Measurements from ENCODE around the gene CCDC87. TPM values are rescaled to one million over a fixed set of nuclear protein-coding genes. Genes with fewer than 3 reads are reported as not detected.
"Not testable (repeated sequence)": the region's sequence is repeated elsewhere in the genome, so short reads cannot be mapped to it uniquely, and the experiment has no call there.

Gene CCDC87, protein sequence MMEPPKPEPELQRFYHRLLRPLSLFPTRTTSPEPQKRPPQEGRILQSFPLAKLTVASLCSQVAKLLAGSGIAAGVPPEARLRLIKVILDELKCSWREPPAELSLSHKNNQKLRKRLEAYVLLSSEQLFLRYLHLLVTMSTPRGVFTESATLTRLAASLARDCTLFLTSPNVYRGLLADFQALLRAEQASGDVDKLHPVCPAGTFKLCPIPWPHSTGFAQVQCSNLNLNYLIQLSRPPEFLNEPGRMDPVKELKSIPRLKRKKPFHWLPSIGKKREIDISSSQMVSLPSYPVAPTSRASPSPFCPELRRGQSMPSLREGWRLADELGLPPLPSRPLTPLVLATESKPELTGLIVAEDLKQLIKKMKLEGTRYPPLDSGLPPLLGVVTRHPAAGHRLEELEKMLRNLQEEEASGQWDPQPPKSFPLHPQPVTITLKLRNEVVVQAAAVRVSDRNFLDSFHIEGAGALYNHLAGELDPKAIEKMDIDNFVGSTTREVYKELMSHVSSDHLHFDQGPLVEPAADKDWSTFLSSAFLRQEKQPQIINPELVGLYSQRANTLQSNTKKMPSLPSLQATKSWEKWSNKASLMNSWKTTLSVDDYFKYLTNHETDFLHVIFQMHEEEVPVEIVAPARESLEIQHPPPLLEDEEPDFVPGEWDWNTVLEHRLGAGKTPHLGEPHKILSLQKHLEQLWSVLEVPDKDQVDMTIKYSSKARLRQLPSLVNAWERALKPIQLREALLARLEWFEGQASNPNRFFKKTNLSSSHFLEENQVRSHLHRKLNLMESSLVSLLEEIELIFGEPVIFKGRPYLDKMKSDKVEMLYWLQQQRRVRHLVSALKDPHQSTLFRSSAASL
- under 1 TPM in 2 of 6 donors, not detected in 4; 0.13 to 0.30 TPM for polyA plus RNA-seq (ENCODE audit: low read depth in 6 of 6)

- H3K4me3 Mint-ChIP-seq: peak within 1 kb of the TSS; percentile 87 to 100 (median 99)
- no peaks in the 10 kb centered on the region for H3K9me3 Mint-ChIP-seq
- no peaks in the 10 kb centered on the region for H3K27me3 Mint-ChIP-seq
- ATAC-seq (ENCODE audit: low read depth in 2 of 2) (peak; percentile 91 to 93), DNase-seq (peak; percentile 97)
- H3K27ac Mint-ChIP-seq: peak within 1 kb of the TSS; percentile 96 to 100 (median 100)
- H3K36me3 Mint-ChIP-seq: no peaks in the 10 kb centered on the region
- peaks cover 26 to 49% (median 36%) of the 10 kb centered on the region in 3 donors for H3K4me1 Mint-ChIP-seq
Measured at GRCh38 chr11:66592457-66593302, at the start of gene CCDC87, which contains the start of gene CCS. Gene CCDC87 (minus strand): TSS chr11:66593063. CDS start chr11:66593015, 48 bp downstream. Gene CCS (plus strand): TSS chr11:66593185. CDS start chr11:66593262, 77 bp downstream.

DNA sequence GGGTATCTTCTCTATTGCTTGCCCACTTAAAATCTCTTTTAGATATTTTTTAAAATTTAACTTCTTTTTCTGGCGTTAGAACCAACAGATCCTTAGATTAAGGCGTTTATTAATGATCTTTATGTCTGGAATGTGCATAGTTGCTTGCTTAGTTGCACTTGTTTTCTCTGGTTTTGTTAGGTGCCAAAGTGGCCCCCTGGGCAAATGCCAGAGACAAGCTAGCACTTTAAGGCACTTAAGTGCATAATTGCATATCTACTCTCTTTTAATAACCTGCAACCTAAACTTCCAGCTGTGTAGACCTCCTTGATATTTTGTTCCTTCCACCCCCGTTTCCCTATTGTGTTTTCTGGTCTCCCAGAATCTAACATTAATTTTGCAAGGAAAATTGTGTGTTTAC lies 49.0 kb upstream of the CCDC87 start:
- DNase-seq: no peak
- H3K4me1 Mint-ChIP-seq: peaks cover 71 to 93% (median 88%) of the 10 kb centered on the region in 3 donors
- H3K36me3 Mint-ChIP-seq: peaks cover 28 to 57% of the 10 kb centered on the region in 2 donors
- H3K4me3 Mint-ChIP-seq: peak overlapping the region; percentile 12 to 99 (median 46)
- peak overlapping the region in 3 of 6 donors; percentile 4 to 16 (median 15) for H3K27ac Mint-ChIP-seq
- no peaks in the 10 kb centered on the region for H3K9me3 Mint-ChIP-seq
- no peak for ATAC-seq (ENCODE audit: low read depth in 2 of 2)
- no peaks in the 10 kb centered on the region for H3K27me3 Mint-ChIP-seq

- H3K27me3 Mint-ChIP-seq; DNase-seq; H3K9me3 Mint-ChIP-seq; ATAC-seq (ENCODE audit: low read depth in 2 of 2): not testable (repeated sequence)
- Mint-ChIP-seq H3K36me3 (peaks cover 20 to 45% of the 10 kb centered on the region in 2 donors), H3K4me3 (peak overlapping the region; percentile 98 to 99 (median 99)), H3K27ac (peak overlapping the region in 5 of 6 donors; percentile 95 to 99 (median 97)), H3K4me1 (peaks cover 55 to 80% (median 68%) of the 10 kb centered on the region in 3 donors)
Measured at GRCh38 chr11:66639814-66640340, 47.0 kb upstream of the CCDC87 start.

GRCh38 chr11:66639066-66639813 lies 46.4 kb upstream of the CCDC87 start:
- Mint-ChIP-seq H3K27ac (peak overlapping the region; percentile 97 to 99 (median 98)), H3K4me3 (peak overlapping the region; percentile 98 to 99 (median 99)), H3K9me3 (no peaks in the 10 kb centered on the region), H3K27me3 (no peaks in the 10 kb centered on the region), H3K36me3 (peaks cover 25 to 44% of the 10 kb centered on the region in 2 donors), H3K4me1 (peaks cover 55 to 78% (median 68%) of the 10 kb centered on the region in 3 donors)
- DNase-seq (peak; percentile 29), ATAC-seq (ENCODE audit: low read depth in 2 of 2) (no peak)

DNA sequence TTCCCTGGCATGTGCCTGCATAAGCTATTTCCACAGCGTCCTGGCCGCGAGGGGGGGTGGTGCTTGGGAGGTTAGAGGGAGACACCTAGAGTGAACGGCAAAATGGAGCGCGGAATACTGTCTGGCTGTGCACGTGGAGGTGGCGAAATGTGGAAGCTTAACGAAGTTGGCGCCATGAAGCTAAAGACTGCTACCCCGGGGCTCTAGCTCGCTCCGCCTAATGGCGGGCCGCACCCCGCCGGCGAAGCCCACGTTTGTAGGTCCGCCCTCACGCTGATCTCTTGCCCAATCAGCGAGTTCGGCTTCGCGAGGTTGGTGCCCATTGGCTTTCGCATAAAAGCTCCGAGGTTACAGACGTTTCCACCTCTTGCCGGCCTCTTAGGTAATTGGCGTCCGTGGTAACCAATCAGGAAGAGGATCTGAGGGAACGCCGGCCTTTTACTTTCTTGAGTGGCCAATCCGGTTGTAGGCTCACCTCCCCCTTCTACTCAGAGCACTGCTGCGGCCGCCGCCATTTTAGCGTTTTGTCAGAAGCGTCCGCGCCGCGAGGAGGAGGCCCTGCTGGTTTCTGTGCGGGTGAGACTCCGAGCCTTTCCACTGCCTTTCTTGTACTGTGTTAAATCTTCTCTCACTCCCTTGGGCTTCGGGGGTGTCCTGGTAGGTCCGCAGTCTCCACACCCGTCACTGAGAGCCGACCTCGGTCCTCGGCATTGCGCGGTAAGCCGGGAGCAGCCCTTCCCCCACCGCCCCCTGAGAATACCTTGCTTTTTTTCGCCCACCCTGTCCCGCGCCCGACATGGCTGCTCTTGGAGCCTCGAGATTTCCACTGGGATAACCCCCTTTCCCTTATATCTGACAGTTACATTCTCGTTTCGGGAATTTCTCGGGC lies 45.6 kb upstream of the CCDC87 start, which contains the start of gene RBM4:
Gene RBM4, plus strand, starts transcription at position 527 of the 889 bp plus-strand sequence. CDS start 1,009 bp downstream, outside the sequence.
- DNase-seq (peak; percentile 96), ATAC-seq (ENCODE audit: low read depth in 2 of 2) (peak; percentile 89)
- H3K9me3 Mint-ChIP-seq: no peaks in the 10 kb centered on the region
- peaks cover 55 to 70% (median 62%) of the 10 kb centered on the region in 3 donors for H3K4me1 Mint-ChIP-seq
- H3K27me3 Mint-ChIP-seq: no peaks in the 10 kb centered on the region
- peak within 1 kb of the TSS; percentile 97 to 99 (median 99) for H3K27ac Mint-ChIP-seq
- peak within 1 kb of the TSS; percentile 98 to 99 (median 99) for H3K4me3 Mint-ChIP-seq
- H3K36me3 Mint-ChIP-seq: peaks cover 25 to 37% of the 10 kb centered on the region in 2 donors

DNA sequence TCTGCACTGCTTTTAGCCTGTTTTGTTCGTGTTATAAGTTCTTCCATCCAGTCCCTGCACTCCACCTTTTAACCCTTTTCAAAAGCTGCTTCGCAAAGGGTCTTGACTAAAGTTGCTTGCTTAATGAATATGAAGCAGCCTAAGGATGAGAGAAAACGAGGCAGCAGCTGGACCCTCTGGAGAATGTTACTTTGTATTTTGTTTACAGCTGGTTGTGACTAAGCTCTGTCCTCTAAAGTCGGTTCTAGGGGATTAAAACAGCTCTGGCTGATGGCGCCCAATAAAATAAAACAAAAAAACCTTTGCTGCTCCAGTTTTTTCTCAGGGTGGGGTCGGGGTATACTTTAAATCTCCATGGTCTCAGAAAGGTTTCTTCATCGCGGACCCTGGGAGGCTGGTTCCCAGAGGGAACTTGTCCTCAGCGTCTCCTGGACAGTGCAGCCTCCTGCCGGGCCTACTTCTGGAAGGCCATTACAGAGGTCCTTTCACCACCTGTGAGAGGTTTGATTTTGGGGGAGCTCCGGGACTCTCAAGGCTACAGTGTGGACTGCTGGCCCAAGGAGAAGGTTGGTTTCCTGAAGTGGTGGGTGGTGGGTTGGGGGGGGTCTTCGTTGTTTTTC lies 44.8 kb upstream of the CCDC87 start:
- ATAC-seq (ENCODE audit: low read depth in 2 of 2) (no peak), DNase-seq (no peak)
- H3K27ac Mint-ChIP-seq: peak overlapping the region; percentile 95 to 99 (median 98)
- peak overlapping the region; percentile 98 to 99 (median 99) for H3K4me3 Mint-ChIP-seq
- no peaks in the 10 kb centered on the region for H3K9me3 Mint-ChIP-seq
- H3K4me1 Mint-ChIP-seq: peaks cover 47 to 65% (median 54%) of the 10 kb centered on the region in 3 donors
- H3K27me3 Mint-ChIP-seq: no peaks in the 10 kb centered on the region
- peaks cover 18 to 29% of the 10 kb centered on the region in 2 donors for H3K36me3 Mint-ChIP-seq

GRCh38 chr11:66636411-66636810 lies 43.5 kb upstream of the CCDC87 start:
- no peak for ATAC-seq (ENCODE audit: low read depth in 2 of 2)

GRCh38 chr11:66632952-66633351 lies 40.1 kb upstream of the CCDC87 start:
- peaks cover 7 to 19% of the 10 kb centered on the region in 2 donors for H3K36me3 Mint-ChIP-seq
- H3K4me1 Mint-ChIP-seq: peaks cover 38 to 64% (median 41%) of the 10 kb centered on the region in 3 donors
- H3K27ac Mint-ChIP-seq: peak overlapping the region in 1 of 6 donors; percentile 51
- H3K9me3 Mint-ChIP-seq: no peaks in the 10 kb centered on the region
- ATAC-seq (ENCODE audit: low read depth in 2 of 2) (no peak), DNase-seq (no peak)
- no peak overlapping the region for H3K4me3 Mint-ChIP-seq
- H3K27me3 Mint-ChIP-seq: no peaks in the 10 kb centered on the region

More at GRCh38 chr11:66636411-66636810, 43.5 kb upstream of the CCDC87 start:
- H3K4me1 Mint-ChIP-seq: peaks cover 45 to 65% (median 54%) of the 10 kb centered on the region in 3 donors
- peak overlapping the region in 2 of 6 donors; percentile 29 to 97 for H3K27ac Mint-ChIP-seq
- no peaks in the 10 kb centered on the region for H3K27me3 Mint-ChIP-seq
- DNase-seq: no peak
- H3K4me3 Mint-ChIP-seq: peak overlapping the region in 4 of 8 donors; percentile 57 to 99 (median 72)
- H3K36me3 Mint-ChIP-seq: peaks cover 13 to 19% of the 10 kb centered on the region in 2 donors
- no peaks in the 10 kb centered on the region for H3K9me3 Mint-ChIP-seq

DNA sequence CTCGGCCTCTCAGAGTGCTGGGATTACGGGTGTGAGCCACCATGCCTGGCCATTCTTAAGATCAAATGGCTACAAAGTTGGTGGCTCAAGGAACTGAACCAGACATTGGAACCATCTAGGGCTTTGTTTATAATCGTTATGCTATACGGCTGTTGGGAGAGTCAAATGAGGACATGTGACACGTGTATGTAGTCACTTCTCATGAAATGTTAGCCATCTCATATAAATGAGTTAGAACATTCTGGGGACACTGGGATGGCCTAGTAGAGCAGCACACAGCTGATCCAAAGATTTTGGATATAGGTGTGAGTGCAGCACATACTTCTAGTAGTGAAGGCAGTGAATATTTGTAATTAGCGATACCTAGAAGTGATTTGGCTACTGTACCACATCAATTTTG lies 39.0 kb upstream of the CCDC87 start:
- no peak for ATAC-seq (ENCODE audit: low read depth in 2 of 2)
- H3K36me3 Mint-ChIP-seq: peaks cover 7 to 21% of the 10 kb centered on the region in 2 donors
- peaks cover 37 to 60% (median 39%) of the 10 kb centered on the region in 3 donors for H3K4me1 Mint-ChIP-seq
- H3K4me3 Mint-ChIP-seq: peak overlapping the region in 1 of 8 donors; percentile 53
- H3K9me3 Mint-ChIP-seq: no peaks in the 10 kb centered on the region
- no peaks in the 10 kb centered on the region for H3K27me3 Mint-ChIP-seq
- H3K27ac Mint-ChIP-seq: peak overlapping the region in 3 of 6 donors; percentile 42 to 70 (median 61)
- DNase-seq: no peak

DNA sequence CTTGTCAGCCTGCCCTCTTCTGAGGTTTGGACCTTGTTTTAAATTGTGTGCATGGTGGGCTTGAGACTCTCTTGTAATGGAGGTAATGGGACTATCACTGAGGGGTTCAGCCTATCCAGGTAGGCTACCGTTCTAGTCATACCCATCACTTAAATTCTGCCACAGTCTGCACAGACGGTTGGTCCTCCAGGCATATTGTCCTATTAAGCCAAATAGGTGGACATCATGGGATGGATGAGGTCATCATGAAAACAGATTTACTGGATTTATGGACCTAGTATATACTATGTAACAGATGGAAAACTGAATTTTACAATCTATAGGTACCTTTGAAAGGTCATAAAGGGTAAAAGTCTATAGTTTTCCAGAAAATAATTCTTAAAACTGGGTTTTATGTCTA lies 36.5 kb upstream of the CCDC87 start:
- Mint-ChIP-seq H3K4me1 (peaks cover 39 to 60% (median 54%) of the 10 kb centered on the region in 3 donors), H3K27ac (peak overlapping the region in 3 of 6 donors; percentile 29 to 72 (median 35)), H3K36me3 (peaks cover under 1 to 16% of the 10 kb centered on the region in 2 donors), H3K9me3 (no peaks in the 10 kb centered on the region), H3K27me3 (no peaks in the 10 kb centered on the region), H3K4me3 (no peak overlapping the region)
- DNase-seq (no peak), ATAC-seq (ENCODE audit: low read depth in 2 of 2) (no peak)

Data from naive B cell (primary cell).